A549 (cell line): ENCODE measurements around the gene CCDC77.

Experiments used
- CTCF ChIP-seq: fragments of >200 bp; sonication (Bioruptor Twin); formaldehyde crosslinking; IDR thresholded peaks from 3 replicates; pipeline ENCODE4 v1.5.1; 2016
- FOSL2 ChIP-seq, 2 experiments: fragments of 450-650 bp in 1 of 2; fragments of >200 bp in 1 of 2; sonication (Bioruptor Twin) in 1 of 2; formaldehyde crosslinking; IDR thresholded peaks; 2 replicates each; pipeline versions ENCODE4 v1.5.0 to v1.6.1; 2016 to 2020; ENCODE audit warnings: mild to moderate bottlenecking in 1 of 2, moderate library complexity in 1 of 2
- MYC ChIP-seq: IDR thresholded peaks from 2 replicates; pipeline ENCODE4 v1.6.1; 2012; ENCODE audit warnings: mild to moderate bottlenecking, inconsistent platforms, low read length, improper control_type of control experiment, borderline replicate concordance
- POLR2A ChIP-seq: IDR thresholded peaks from 2 replicates; pipeline ENCODE4 v1.6.1; 2012; ENCODE audit warnings: mild to moderate bottlenecking, low read length
- RARB ChIP-seq: fragments of 250-450 bp; sonication (Bioruptor Pico); IDR thresholded peaks from 2 replicates; pipeline ENCODE4 v1.8.0; 2021; ENCODE audit warnings: mild to moderate bottlenecking, moderate library complexity

DNA sequence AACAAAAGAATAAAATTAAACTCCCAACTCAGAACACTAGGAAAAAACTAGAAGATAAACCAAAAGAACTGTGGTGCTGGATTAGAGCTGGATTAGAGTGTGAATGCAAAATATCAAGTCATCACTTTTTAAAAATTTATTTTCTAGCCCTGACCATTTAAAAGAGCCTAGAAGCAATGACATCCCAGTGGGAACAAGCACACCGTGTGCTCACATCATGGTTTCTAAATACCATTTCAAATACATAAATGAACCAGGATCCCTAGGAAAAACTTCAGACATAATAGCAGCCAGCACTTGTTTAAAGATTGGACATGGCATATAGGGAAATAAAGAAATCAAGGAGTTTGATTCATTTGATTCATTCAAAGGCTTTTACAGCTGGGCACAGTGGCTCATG is 42.4 kb upstream of the CCDC77 start:
- TF ChIP-seq POLR2A (no peak), CTCF (no peak), MYC (no peak), FOSL2 (IDR thresholded peaks at IDR 0.05) (no peak), FOSL2 (CRISPR knock-in tag; IDR thresholded peaks at IDR 0.05) (no peak), RARB (CRISPR knock-in tag) (no peak)
